ENCODE data around the gene MPDZ. TPM values are rescaled to one million over a fixed set of nuclear protein-coding genes. Genes with fewer than 3 reads are reported as not detected.

The MPDZ gene
- total RNA-seq, 1 experiment from 2014 or later: 0.12 TPM

DNA sequence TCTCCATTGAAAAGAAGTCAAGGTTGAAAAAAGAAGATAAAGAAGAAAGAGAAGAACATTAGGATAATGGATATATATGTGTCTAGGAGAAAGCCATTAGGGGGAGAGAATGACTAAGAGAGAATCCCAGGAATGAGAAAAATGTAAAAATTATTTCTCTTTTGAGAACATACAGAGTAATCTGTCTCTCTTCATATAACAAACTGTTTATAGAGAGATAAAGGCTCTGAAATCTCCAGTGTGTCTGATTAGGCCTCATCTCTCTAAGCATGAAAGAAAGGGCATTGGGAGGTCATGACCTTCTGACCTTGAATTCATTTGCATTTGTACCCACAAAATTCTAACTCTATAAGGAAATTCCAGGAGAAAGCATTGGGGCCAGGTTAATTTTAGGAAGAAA, 3.5 kb upstream of the MPDZ start (continued):
- TF ChIP-seq CBX3 (IDR thresholded peaks at IDR 0.05; ENCODE audit: low read depth): no peak
- no peak for TF ChIP-seq POLR2A (IDR thresholded peaks at IDR 0.05; ENCODE audit: borderline replicate concordance, extremely low read depth, insufficient read depth, insufficient read length)

DNA sequence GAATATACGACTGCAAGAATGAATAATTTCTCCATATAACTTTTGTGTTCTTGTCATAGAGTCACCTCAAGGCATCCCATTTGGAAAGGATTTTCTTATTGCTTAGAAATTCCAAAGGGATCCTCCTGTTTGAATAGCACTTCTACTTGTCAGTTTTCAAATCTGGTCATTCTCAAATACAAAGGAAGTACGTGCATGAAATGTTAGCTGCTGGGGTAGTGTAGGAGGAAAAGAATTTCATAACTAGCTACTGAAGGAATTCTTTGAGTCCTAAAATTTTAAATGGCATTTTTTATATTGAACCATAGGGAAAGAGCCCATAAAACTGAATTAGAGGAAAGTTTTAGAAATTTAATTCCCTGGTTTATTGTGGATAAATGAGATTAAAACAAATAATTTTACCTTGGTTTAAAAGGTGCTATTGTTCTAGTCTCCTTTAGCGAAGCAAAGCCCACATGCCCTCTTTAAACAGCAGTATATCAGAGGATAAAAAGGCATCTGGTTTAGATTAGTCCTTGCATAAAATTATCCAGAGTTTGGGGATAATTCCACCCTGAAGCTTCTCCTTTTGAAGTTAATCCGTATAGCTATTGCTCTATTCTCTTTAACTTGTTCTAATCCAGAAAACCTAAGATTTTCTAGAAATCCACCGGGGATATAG, 2.0 kb upstream of the MPDZ start:
- POLR2A ChIA-PET: no interaction called here

More for the DNA sequence above, 2.0 kb upstream of the MPDZ start:
- no peaks in the 10 kb centered on the region for H4K20me1 ChIP-seq (ENCODE audit: insufficient read depth)
- RAD21 ChIA-PET (ENCODE audit: low non-redundant PET in 1 of 2, low total read pairs in 2 of 2, uncharacterized antibody in 2 of 2, unreplicated experiment in 2 of 2): no interaction called here
- intact Hi-C loops (cut with micrococcal nuclease): no loop called here
- no peak overlapping the region for H3K4me2 ChIP-seq (ENCODE audit: low read length)
- H3K27me3 ChIP-seq (ENCODE audit: insufficient read depth, low read length): no peaks in the 10 kb centered on the region
- no TSS peak for BruUV-seq (replicated peaks)
- H3K27ac ChIP-seq (ENCODE audit: low read depth, low read length): no peak overlapping the region
- H3K9ac ChIP-seq (ENCODE audit: low read length): no peak overlapping the region
- CTCF ChIA-PET: no interaction called here
- no peak overlapping the region for H2AFZ ChIP-seq (ENCODE audit: low read depth, low read length, poor library complexity, severe bottlenecking)
- ATAC-seq: no peak
- no peaks in the 10 kb centered on the region for H3K4me1 ChIP-seq (ENCODE audit: control insufficient read depth in 1 of 2, insufficient read depth in 2 of 2, low read length in 2 of 2)
- no peaks in the 10 kb centered on the region for H3K9me3 ChIP-seq (ENCODE audit: control insufficient read depth in 1 of 2, insufficient read depth in 1 of 2, low read depth in 1 of 2, low read length in 2 of 2)
- H3K36me3 ChIP-seq (ENCODE audit: control insufficient read depth in 1 of 2, insufficient read depth in 2 of 2, low read length in 2 of 2): no peaks in the 10 kb centered on the region
- no peak for DNase-seq (ENCODE audit: low read depth, low spot score)
- TF ChIP-seq RAD21 (IDR thresholded peaks at IDR 0.05; ENCODE audit: low read depth) (no peak), FOSL1 (IDR thresholded peaks at IDR 0.05; ENCODE audit: low read depth) (no peak), ZFX (IDR thresholded peaks at IDR 0.05) (no peak), CBX3 (IDR thresholded peaks at IDR 0.05; ENCODE audit: low read depth) (no peak), EZH2phosphoT487 (IDR thresholded peaks at IDR 0.05; ENCODE audit: borderline replicate concordance) (no peak), SIN3A (IDR thresholded peaks at IDR 0.05; ENCODE audit: low read depth) (no peak), CTCF (IDR thresholded peaks at IDR 0.05 in 2 of 3, conservative IDR thresholded peaks at IDR 0.05 in 1 of 3; ENCODE audit: borderline replicate concordance in 1 of 3, insufficient read depth in 1 of 3, low read depth in 2 of 3, low read length in 2 of 3) (no peak), ZNF274 (IDR thresholded peaks at IDR 0.05; ENCODE audit: low read depth, low read length) (no peak), CEBPB (IDR thresholded peaks at IDR 0.05; ENCODE audit: low read depth) (no peak), TCF7L2 (IDR thresholded peaks at IDR 0.05; ENCODE audit: borderline replicate concordance, extremely low read depth, insufficient read depth, insufficient read length) (no peak), EZH2 (IDR thresholded peaks at IDR 0.05) (no peak), SP1 (IDR thresholded peaks at IDR 0.05; ENCODE audit: low read depth) (no peak), POLR2A (IDR thresholded peaks at IDR 0.05; ENCODE audit: borderline replicate concordance, extremely low read depth, insufficient read depth, insufficient read length) (no peak), ELF1 (IDR thresholded peaks at IDR 0.05; ENCODE audit: borderline replicate concordance, low read depth) (no peak), POLR2AphosphoS5 (IDR thresholded peaks at IDR 0.05; ENCODE audit: low read depth, low read length) (no peak), YY1 (IDR thresholded peaks at IDR 0.05; ENCODE audit: extremely low read depth, insufficient replicate concordance, low read depth, low read length) (no peak), SRF (IDR thresholded peaks at IDR 0.05; ENCODE audit: low read depth) (no peak)
- TF ChIP-seq, protein P1, sequence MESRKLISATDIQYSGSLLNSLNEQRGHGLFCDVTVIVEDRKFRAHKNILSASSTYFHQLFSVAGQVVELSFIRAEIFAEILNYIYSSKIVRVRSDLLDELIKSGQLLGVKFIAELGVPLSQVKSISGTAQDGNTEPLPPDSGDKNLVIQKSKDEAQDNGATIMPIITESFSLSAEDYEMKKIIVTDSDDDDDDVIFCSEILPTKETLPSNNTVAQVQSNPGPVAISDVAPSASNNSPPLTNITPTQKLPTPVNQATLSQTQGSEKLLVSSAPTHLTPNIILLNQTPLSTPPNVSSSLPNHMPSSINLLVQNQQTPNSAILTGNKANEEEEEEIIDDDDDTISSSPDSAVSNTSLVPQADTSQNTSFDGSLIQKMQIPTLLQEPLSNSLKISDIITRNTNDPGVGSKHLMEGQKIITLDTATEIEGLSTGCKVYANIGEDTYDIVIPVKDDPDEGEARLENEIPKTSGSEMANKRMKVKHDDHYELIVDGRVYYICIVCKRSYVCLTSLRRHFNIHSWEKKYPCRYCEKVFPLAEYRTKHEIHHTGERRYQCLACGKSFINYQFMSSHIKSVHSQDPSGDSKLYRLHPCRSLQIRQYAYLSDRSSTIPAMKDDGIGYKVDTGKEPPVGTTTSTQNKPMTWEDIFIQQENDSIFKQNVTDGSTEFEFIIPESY (IDR thresholded peaks at IDR 0.05; ENCODE audit: extremely low read depth, insufficient replicate concordance, low read length): no peak
- TF ChIP-seq, protein P2, sequence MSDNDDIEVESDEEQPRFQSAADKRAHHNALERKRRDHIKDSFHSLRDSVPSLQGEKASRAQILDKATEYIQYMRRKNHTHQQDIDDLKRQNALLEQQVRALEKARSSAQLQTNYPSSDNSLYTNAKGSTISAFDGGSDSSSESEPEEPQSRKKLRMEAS (IDR thresholded peaks at IDR 0.05): no peak
- H3K4me3 ChIP-seq (replicated peaks in 1 of 2; ENCODE audit: low read depth in 1 of 2, low read length in 2 of 2): no peak overlapping the region
- no peaks in the 10 kb centered on the region for H3K79me2 ChIP-seq (ENCODE audit: insufficient read depth, low read length)
- no peaks in the 10 kb centered on the region for H3K9me2 ChIP-seq (ENCODE audit: insufficient read depth)

All from HCT116 (cell line).